NCI-H1436 (cell line): ENCODE results near the gene INPP4B.

ENCODE experiments used
- DNase-seq: peaks from one replicate; lab custom pipeline; 2025; lab: John Stamatoyannopoulos, UW

INPP4B gene

DNA sequence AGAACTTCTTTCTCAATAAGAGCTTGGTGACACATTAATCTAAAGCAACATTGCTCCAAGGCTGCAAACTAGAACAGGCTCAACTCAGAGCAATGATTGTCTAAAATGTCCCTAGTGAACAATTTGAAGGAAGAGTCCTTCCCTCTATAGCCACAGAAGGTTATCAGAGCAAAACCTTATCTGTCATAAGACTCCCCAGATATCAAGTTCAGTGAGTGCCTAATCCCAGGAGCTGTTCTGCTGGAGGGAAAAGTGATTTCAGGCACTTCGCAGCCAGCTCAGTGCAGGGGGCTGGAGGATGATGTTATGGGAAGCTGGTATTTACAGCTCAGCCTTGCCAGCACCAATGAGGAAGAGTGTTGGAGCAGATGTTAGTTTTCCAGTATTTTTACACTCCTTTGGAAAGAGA, 497.5 kb downstream of the INPP4B start:
- DNase-seq = no peak

DNA sequence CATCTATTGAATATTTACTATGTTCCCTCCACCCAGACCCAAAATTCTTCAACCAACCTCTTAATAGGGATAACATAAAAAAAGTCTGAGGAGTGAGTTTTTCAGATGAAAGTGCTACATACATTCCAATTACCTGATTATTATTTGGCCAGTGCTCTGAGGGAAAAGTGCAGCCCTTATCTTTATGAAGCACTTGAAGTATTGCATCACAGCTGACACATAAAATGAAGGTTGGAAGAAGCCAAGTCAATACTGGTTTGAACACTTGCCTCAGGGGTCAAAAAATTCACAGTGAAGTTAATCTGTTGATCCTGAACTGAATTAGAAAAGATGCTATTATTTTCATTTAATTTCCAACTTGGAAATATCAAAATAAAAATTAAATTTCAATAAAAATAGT, 498.9 kb downstream of the INPP4B start:
- DNase-seq = no peak

- DNase-seq = no peak
Measured at GRCh38 chr4:142345924-142346323, 500.2 kb downstream of the INPP4B start.

GRCh38 chr4:142341268-142341667, 504.8 kb downstream of the INPP4B start:
- DNase-seq = no peak

DNA sequence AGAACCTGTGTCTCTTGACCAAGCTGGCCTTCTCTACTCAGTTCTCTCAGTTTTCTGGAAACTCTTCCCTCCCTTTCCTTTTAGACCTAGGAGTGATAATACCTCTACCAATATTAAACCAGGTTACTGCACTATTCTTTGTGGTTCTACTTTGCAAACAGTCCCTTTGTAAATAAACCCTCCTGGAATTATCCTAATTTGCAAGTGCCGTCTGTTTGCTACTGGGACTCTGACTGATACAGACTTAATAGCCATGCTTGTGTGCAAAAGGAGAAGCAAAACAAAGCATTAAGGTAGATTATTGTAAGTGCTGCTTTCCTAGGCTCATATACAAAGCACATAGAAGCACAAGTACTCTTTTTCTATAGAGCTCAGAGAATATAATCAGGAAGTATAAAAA, 507.0 kb downstream of the INPP4B start:
- peak; percentile 27 for DNase-seq

- no peak for DNase-seq
Measured at GRCh38 chr4:142336251-142336934, 509.7 kb downstream of the INPP4B start.

DNA sequence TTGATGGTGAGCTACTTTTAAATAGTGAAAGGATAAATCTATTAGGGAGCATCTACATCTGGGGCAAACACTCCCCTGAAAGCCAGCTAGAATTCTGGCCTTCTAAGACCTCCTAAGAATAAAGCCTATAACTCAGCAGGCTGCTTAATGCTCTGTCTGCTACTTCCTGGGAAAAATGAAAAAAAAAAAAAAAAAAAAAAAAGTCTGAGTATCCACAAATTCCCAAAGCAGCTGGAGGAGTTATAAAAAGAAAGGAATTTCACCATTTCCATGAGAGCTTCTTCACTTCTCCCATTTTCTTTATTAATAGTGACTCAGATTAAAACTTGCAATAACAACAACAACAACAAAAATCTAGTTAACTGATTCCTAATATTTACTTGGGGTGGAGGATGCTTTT, 511.2 kb downstream of the INPP4B start:
- no peak for DNase-seq

DNA sequence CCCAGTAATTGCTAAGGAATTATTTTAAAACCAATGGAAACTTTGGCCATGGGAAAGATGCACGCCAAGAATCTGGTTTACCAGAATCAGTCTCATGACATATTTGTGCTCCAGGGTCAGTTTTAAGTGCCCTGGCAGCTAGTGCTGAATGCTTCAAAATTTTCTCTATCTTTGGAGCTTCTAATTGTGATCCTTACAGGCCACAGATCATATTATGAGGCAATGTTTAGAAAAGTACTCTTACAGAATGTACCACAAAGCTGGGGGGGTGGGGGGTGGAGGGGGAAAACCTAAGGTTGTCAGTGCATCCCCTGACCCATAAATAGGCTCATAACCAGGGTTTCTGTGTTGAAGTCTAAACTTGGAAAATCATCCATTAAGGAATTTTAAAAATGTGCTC, 514.5 kb downstream of the INPP4B start:
- no peak for DNase-seq

DNA sequence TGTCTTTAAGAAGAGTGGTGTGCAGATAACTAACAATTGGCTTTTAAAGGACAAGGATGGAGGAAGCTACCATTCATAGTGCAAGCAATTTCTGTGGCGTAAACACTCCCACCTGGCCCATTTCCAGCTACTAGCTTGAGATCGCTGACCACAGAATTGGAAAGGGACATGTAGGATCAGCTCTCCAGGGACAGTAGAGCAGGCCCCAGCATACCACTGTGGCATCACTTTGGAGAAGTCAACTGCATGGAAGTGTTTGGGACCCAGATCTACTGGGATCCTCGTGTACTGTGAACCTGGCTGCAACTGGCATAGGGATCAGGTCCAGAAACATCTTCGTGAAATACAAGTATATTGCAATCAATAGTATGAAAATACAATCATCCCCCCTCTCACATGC, 515.0 kb downstream of the INPP4B start:
- DNase-seq = no peak

- no peak for DNase-seq
Measured at GRCh38 chr4:142330311-142330710, 515.8 kb downstream of the INPP4B start.

DNA sequence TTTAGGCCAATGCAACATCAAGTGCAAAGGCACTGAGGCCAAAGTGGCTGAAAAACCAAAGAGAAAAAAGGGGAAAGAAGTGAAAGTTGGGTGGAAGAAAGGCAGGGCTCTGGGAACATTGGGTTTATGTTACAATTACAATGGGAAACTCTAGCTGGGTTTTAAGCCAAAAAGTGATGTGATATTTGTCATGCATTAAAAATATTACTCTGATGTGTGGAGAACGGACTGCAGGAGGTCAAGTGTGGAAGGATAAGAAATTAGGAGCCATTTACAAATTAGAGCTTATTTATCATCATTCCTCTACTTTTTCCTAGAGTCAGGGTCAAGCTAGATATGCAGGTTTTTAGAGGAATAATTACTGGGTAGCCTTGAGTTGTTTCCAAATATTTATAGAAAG, 516.8 kb downstream of the INPP4B start:
- no peak for DNase-seq

GRCh38 chr4:142326181-142326580, 519.9 kb downstream of the INPP4B start:
- DNase-seq = no peak

DNA sequence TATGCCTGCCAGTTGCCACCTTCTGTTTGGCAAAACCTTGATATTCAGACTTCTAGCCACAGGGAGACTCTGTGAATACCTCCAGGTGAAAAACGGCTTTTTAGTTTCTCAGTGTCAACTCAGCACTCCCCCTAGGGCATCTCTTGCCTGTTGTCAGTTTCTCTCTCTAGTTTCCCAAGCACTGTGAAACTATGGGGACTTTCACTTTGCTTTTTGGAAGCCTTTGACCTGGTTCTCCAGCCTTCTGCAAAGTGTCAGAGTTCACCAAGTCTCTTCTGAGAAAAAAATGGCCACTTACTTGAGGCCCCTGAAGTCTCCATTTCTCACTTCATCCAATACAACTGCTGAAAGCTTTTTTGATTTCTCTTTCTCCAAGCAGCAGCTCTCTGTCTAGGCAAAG, 521.5 kb downstream of the INPP4B start:
- no peak for DNase-seq

GRCh38 chr4:142322996-142323395, 523.1 kb downstream of the INPP4B start:
- no peak for DNase-seq

GRCh38 chr4:142318280-142318679, 527.8 kb downstream of the INPP4B start:
- no peak for DNase-seq

GRCh38 chr4:142316913-142317312, 529.2 kb downstream of the INPP4B start:
- no peak for DNase-seq

DNA sequence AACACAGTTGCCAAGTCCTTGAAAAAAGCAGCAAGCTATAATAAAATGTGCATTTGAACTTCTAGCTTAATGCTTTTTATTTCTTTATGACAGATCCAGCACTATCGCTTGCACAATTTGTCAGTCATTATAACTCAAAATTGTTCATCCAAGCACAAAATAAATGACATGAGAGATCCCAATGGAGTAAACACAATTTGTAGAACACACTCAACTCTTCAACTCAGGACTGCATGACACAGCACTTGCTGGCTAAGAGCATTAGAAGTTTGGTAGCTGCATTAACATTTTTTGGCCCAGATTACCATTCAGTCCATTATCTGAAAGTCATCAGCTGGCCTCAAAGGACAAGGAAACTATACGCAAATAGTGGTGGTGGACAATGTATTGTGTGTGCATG, 530.1 kb downstream of the INPP4B start:
- DNase-seq = no peak

GRCh38 chr4:142314686-142315085, 531.4 kb downstream of the INPP4B start:
- no peak for DNase-seq

GRCh38 chr4:142314247-142314646, 531.9 kb downstream of the INPP4B start:
- DNase-seq = no peak

DNA sequence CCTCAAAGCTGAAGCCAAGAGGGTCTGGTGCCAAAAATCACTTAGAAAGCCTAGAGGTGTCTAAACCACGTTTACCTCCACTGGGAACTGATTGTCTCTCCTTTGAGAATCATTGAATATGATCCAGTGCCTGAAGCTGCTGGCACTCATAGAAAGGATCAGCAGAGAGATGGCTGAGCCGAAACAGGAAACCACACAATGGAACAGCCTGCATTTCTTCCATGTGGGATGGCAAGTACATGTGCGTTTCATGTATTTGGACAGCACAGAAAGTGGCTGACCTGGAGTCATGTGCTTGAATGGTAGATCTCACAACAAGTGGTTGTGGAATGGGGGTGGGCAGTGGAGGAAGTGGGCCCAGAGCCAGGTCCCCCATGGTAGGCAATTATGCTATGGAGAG, 533.7 kb downstream of the INPP4B start:
- DNase-seq = no peak

GRCh38 chr4:142311916-142312315, 534.2 kb downstream of the INPP4B start:
- no peak for DNase-seq

- no peak for DNase-seq
Measured at GRCh38 chr4:142309772-142310171, 536.3 kb downstream of the INPP4B start.

GRCh38 chr4:142307857-142308256, 538.2 kb downstream of the INPP4B start:
- no peak for DNase-seq

DNA sequence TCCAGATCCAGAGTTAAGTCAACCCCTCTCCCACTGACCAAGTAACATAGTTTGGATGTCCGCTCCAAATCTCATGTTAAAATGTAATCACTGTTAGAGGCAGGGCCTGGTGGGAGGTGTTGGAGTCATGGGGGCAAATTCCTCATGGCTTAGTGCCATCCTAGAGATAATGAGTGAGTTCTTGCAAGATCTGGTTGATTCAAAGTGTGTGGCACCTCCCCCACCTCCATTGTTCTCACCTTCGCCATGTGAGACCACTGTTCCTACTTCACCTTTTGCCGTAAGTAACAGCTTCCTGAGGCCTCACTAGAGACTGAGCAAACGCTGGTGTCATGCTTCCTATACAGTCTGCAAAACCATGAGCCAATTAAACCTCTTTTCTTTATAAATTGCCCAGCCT, 548.8 kb downstream of the INPP4B start:
- DNase-seq = no peak

GRCh38 chr4:142293536-142293935, 552.6 kb downstream of the INPP4B start:
- DNase-seq = no peak
